NT2/D1 (cell line): ENCODE measurements around the gene HIP1R.

Experiments
- YY1 ChIP-seq: IDR thresholded peaks from 2 replicates; pipeline ENCODE4 v1.6.1; 2011; ENCODE audit not compliant: insufficient read length, insufficient read depth
- ZNF274 ChIP-seq: IDR thresholded peaks from 2 replicates; pipeline ENCODE4 v1.6.1; 2011; ENCODE audit warnings: mild to moderate bottlenecking, low read depth, low read length

DNA sequence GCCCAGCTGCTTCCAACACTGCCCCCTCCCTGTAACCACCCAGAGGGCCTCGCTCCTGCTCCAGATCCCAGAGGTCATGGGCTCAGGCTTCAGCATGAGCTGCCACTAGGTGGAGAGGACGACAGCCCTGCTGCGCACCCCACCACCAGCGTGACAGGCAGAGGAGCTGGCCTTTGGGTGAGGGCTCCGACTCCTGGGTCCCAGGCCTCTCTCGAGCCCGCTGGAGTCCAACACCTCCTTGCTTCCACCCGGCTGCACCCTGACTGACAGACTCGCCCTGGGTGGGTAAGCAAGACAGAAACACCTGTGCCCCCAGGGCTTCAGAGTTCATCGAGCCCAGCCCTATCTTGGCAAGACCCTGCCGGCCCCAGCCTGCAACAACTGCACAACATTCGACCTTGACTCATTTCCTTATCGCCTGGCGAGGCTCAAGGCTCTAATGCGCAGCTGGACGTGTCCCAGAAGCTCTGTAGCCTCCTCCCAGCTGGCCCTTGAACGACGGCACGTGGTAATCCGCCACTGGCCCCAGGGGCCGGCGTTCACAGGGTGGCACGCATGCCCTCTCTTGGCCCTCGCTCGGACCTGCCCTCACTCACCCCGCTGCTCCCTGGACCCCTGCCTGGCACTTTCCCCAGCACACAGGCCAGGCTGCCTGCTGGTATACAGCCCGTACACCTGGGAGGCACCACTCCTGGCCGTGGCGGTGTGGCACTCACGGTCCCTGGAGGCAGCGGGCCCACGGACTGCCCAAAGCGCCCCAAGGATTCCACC is 32.6 kb downstream of the HIP1R start:
- TF ChIP-seq ZNF274 (no peak), YY1 (no peak)
